ENCODE data around the gene PSME3.
"Not testable (repeated sequence)": the region's sequence is repeated elsewhere in the genome, so short reads cannot be mapped to it uniquely, and the experiment has no call there.

Gene PSME3

GRCh38 chr17:42849031-42849430 is 15.8 kb downstream of the PSME3 start:
- no peak for TF ChIP-seq CTCF (IDR thresholded peaks at IDR 0.05; ENCODE audit: low read depth, low read length, missing control alignments)
- no peak overlapping the region for H3K4me3 ChIP-seq (ENCODE audit: low read depth, low read length)
- DNase-seq, result no peak
- no peak overlapping the region for H3K27ac ChIP-seq
- in situ Hi-C loops (cut with HindIII; ENCODE audit: low pct_ligation_motif_present, low sequenced_read_pairs), result no loop called here
- peaks cover 19% of the 10 kb centered on the region for H3K36me3 ChIP-seq (replicated peaks)
- no peaks in the 10 kb centered on the region for H3K27me3 ChIP-seq (replicated peaks)

GRCh38 chr17:42849451-42850181 is 16.4 kb downstream of the PSME3 start:
- no peak for TF ChIP-seq CTCF (IDR thresholded peaks at IDR 0.05; ENCODE audit: low read depth, low read length, missing control alignments)
- no peak overlapping the region for H3K4me3 ChIP-seq (ENCODE audit: low read depth, low read length)
- no peak overlapping the region for H3K27ac ChIP-seq
- no peak for DNase-seq
- peaks cover 13% of the 10 kb centered on the region for H3K36me3 ChIP-seq (replicated peaks)
- no peaks in the 10 kb centered on the region for H3K27me3 ChIP-seq (replicated peaks)
- in situ Hi-C loops (cut with HindIII; ENCODE audit: low pct_ligation_motif_present, low sequenced_read_pairs), result no loop called here

- DNase-seq, result no peak
- Histone ChIP-seq H3K4me3 (ENCODE audit: low read depth, low read length) (no peak within 1 kb of the TSS), H3K27me3 (replicated peaks) (no peaks in the 10 kb centered on the region), H3K27ac (no peak within 1 kb of the TSS), H3K36me3 (replicated peaks) (no peaks in the 10 kb centered on the region)
- in situ Hi-C loops (cut with HindIII; ENCODE audit: low pct_ligation_motif_present, low sequenced_read_pairs), result no loop called here
- no peak for TF ChIP-seq CTCF (IDR thresholded peaks at IDR 0.05; ENCODE audit: low read depth, low read length, missing control alignments)
Observed at GRCh38 chr17:42850954-42851353, 17.8 kb downstream of the PSME3 start, which contains the start of gene AOC3. AOC3 (plus strand) TSS chr17:42851199; CDS start chr17:42851344, 145 bp downstream.

GRCh38 chr17:42851371-42852240 is 18.4 kb downstream of the PSME3 start:
- in situ Hi-C loops (cut with HindIII; ENCODE audit: low pct_ligation_motif_present, low sequenced_read_pairs); H3K27me3 ChIP-seq (replicated peaks); H3K36me3 ChIP-seq (replicated peaks); H3K27ac ChIP-seq; H3K4me3 ChIP-seq (ENCODE audit: low read depth, low read length); DNase-seq: not testable (repeated sequence)

- no peak overlapping the region for H3K27ac ChIP-seq
- no peak overlapping the region for H3K4me3 ChIP-seq (ENCODE audit: low read depth, low read length)
- H3K27me3 ChIP-seq (replicated peaks), result no peaks in the 10 kb centered on the region
- no peak for TF ChIP-seq CTCF (IDR thresholded peaks at IDR 0.05; ENCODE audit: low read depth, low read length, missing control alignments)
- in situ Hi-C loops (cut with HindIII; ENCODE audit: low pct_ligation_motif_present, low sequenced_read_pairs), result no loop called here
- no peak for DNase-seq
- H3K36me3 ChIP-seq (replicated peaks), result no peaks in the 10 kb centered on the region
Observed at GRCh38 chr17:42852351-42852750, 19.2 kb downstream of the PSME3 start.

GRCh38 chr17:42853004-42853403 is 19.8 kb downstream of the PSME3 start:
- Histone ChIP-seq H3K27ac (no peak overlapping the region), H3K27me3 (replicated peaks) (no peaks in the 10 kb centered on the region), H3K36me3 (replicated peaks) (no peaks in the 10 kb centered on the region), H3K4me3 (ENCODE audit: low read depth, low read length) (no peak overlapping the region)
- DNase-seq, result no peak
- no peak for TF ChIP-seq CTCF (IDR thresholded peaks at IDR 0.05; ENCODE audit: low read depth, low read length, missing control alignments)
- in situ Hi-C loops (cut with HindIII; ENCODE audit: low pct_ligation_motif_present, low sequenced_read_pairs), result no loop called here

Data from brain microvascular endothelial cell (primary cell).